Caco-2 (cell line): Measurements from ENCODE around the gene STX5. TPM values are rescaled to one million over a fixed set of nuclear protein-coding genes. Genes with fewer than 3 reads are reported as not detected.

Source experiments
- BruUV-seq: library from RNA; stranded (reverse); fragments of 400-500 nt; replicated peaks from 2 replicates; lab custom pipeline; 2021; lab: Mats Ljungman, UMichigan
- CTCF ChIA-PET: fragments of 300-600 bp; sonication (Branson Sonifier 250); formaldehyde crosslinking; loops from one replicate; lab custom pipeline; 2022; ENCODE audit warnings: antibody characterized with exemption; lab: Charles Lee
- POLR2A ChIA-PET: fragments of 300-600 bp; sonication (Branson Sonifier 250); formaldehyde crosslinking; loops from one replicate; lab custom pipeline; 2022; ENCODE audit warnings: antibody characterized with exemption; lab: Charles Lee
- DNase-seq, 2 experiments: peaks; one replicate each; pipeline versions ENCODE4 v3.0.0 to v3.0.0-alpha.2; 2020 to 2022
- H3K27me3 ChIP-seq: replicated peaks from 2 replicates; pipeline ENCODE4 v1.6.0; 2011; ENCODE audit warnings: low read length; ENCODE audit not compliant: control insufficient read depth, insufficient read depth
- H3K36me3 ChIP-seq: 2 replicates; pipeline ENCODE4 v1.5.1; 2011; ENCODE audit warnings: low read length; ENCODE audit not compliant: control insufficient read depth, insufficient read depth
- H3K4me1 ChIP-seq: fragments of 250-450 bp; sonication (Bioruptor Pico); 2 replicates; pipeline ENCODE4 v1.5.1; 2020; ENCODE audit warnings: mild to moderate bottlenecking
- H3K4me3 ChIP-seq: 2 replicates; pipeline ENCODE4 v1.5.1; 2011; ENCODE audit warnings: low read depth, mild to moderate bottlenecking, control low read depth, low read length
- H3K9me3 ChIP-seq: fragments of 250-450 bp; sonication (Bioruptor Pico); 2 replicates; pipeline ENCODE4 v1.5.1; 2020; ENCODE audit warnings: mild to moderate bottlenecking, moderate library complexity
- H3K27ac Mint-ChIP-seq: one replicate; pipeline ENCODE4 v1.8.0; 2022; ENCODE audit warnings: mixed read lengths; ENCODE audit not compliant: unreplicated experiment
- H3K27me3 Mint-ChIP-seq: one replicate; pipeline ENCODE4 v1.8.0; 2022; ENCODE audit warnings: mixed read lengths; ENCODE audit not compliant: insufficient read depth, unreplicated experiment
- H3K36me3 Mint-ChIP-seq: one replicate; pipeline ENCODE4 v1.8.0; 2022; ENCODE audit warnings: mild to moderate bottlenecking, mixed read lengths; ENCODE audit not compliant: insufficient read depth, unreplicated experiment
- H3K4me1 Mint-ChIP-seq: one replicate; pipeline ENCODE4 v1.8.0; 2022; ENCODE audit warnings: low read depth, mixed read lengths; ENCODE audit not compliant: unreplicated experiment
- H3K4me3 Mint-ChIP-seq: one replicate; pipeline ENCODE4 v1.8.0; 2022; ENCODE audit warnings: mild to moderate bottlenecking, moderate library complexity, mixed read lengths; ENCODE audit not compliant: unreplicated experiment
- H3K9me3 Mint-ChIP-seq: one replicate; pipeline ENCODE4 v1.8.0; 2022; ENCODE audit warnings: mixed read lengths; ENCODE audit not compliant: unreplicated experiment
- CTCF ChIP-seq, 2 experiments: fragments of 200-600 bp in 1 of 2; IDR thresholded peaks; 1 replicate in 1 of 2; 2 replicates in 1 of 2; pipeline versions ENCODE4 v1.5.1 to v1.8.0; 2011 to 2022; ENCODE audit warnings: antibody characterized with exemption in 1 of 2, control low read depth in 1 of 2, inconsistent platforms in 1 of 2, low read depth in 1 of 2, low read length in 1 of 2, mild to moderate bottlenecking in 1 of 2, moderate library complexity in 1 of 2; ENCODE audit not compliant: insufficient read depth in 1 of 2, severe bottlenecking in 1 of 2, unreplicated experiment in 1 of 2
- intact Hi-C: fragments of 100-400 bp; cut with micrococcal nuclease; formaldehyde crosslinking; loops from one replicate; pipeline ENCODE4 v1.10.0; 2022; ENCODE audit not compliant: unreplicated experiment
- total RNA-seq: library from RNA; stranded (reverse); gene quantifications from 2 replicates; pipeline ENCODE4 v1.2.3, GENCODE V29; 2022

STX5 gene
- total RNA-seq, 1 experiment from 2014 or later, result 44.2 TPM

DNA sequence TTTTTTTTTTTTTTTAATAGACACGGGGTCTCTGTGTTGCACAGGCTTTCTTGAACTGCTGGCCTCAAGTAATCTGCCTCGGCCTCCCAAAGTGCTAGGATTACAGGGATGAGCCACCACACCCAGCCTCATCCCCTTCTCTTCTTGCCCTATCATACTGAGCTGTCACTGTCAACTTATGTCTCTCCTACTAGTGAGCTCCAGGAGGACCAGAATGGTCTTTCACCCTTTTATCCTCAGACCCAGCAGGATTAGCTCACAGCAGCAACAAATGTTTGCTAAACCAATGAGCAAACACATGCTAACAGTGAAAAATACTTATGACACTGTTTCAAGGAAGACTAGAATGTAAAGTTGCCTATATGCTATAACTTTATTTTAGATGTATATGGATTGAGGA lies 20.2 kb downstream of the STX5 start:
- no peak for DNase-seq
- no peak overlapping the region for H3K27ac Mint-ChIP-seq
- Histone ChIP-seq H3K4me3 (no peak overlapping the region), H3K9me3 (no peaks in the 10 kb centered on the region), H3K27me3 (no peaks in the 10 kb centered on the region), H3K36me3 (no peaks in the 10 kb centered on the region), H3K4me1 (no peaks in the 10 kb centered on the region; the same call in 1 of the 2 replicates)
- no peaks in the 10 kb centered on the region for H3K4me1 Mint-ChIP-seq
- peaks cover 21% of the 10 kb centered on the region for H3K36me3 Mint-ChIP-seq
- intact Hi-C loops, result no loop called here
- H3K4me3 Mint-ChIP-seq, result no peak overlapping the region
- no peaks in the 10 kb centered on the region for H3K9me3 Mint-ChIP-seq
- no TSS peak for BruUV-seq
- POLR2A ChIA-PET, result interaction anchor here (0.6 to 1.6 kb wide), 4 partner anchors 16 to 44 kb away, joined by 3 to 20 read pairs (median 8); partner anchors contain the start of genes STX5 and TMEM179B
- H3K27me3 Mint-ChIP-seq, result no peaks in the 10 kb centered on the region
- TF ChIP-seq CTCF (IDR thresholded peaks at IDR 0.05; ENCODE audit: insufficient read depth in 1 of 2, low read depth in 1 of 2, low read length in 1 of 2, severe bottlenecking in 1 of 2, unreplicated experiment in 1 of 2), result no peak
- CTCF ChIA-PET, result interaction anchor here (1.2 kb wide), 1 partner anchor 25 kb away, joined by 4 read pairs; the partner anchor contains the start of gene TMEM179B

GRCh38 chr11:62810748-62811147 lies 21.1 kb downstream of the STX5 start:
- no peaks in the 10 kb centered on the region for H3K27me3 ChIP-seq
- no peaks in the 10 kb centered on the region for H3K36me3 ChIP-seq
- no peaks in the 10 kb centered on the region; the same call in 1 of the 2 replicates for H3K4me1 ChIP-seq
- no peak overlapping the region for H3K4me3 ChIP-seq
- no TSS peak for BruUV-seq
- Mint-ChIP-seq H3K9me3 (no peaks in the 10 kb centered on the region), H3K36me3 (peaks cover 19% of the 10 kb centered on the region), H3K4me1 (no peaks in the 10 kb centered on the region), H3K4me3 (no peak overlapping the region), H3K27me3 (no peaks in the 10 kb centered on the region), H3K27ac (no peak overlapping the region)
- no peaks in the 10 kb centered on the region for H3K9me3 ChIP-seq
- DNase-seq, result no peak
- ChIA-PET POLR2A (interaction anchor here (0.5 kb wide), 1 partner anchor 43 kb away, joined by 11 read pairs; no protein-coding TSS in a partner anchor), CTCF (interaction anchor here (0.7 to 1.2 kb wide), 2 partner anchors 17 to 24 kb away, joined by 4 read pairs; partner anchors contain the start of gene TMEM179B)
- TF ChIP-seq CTCF (IDR thresholded peaks at IDR 0.05; ENCODE audit: insufficient read depth in 1 of 2, low read depth in 1 of 2, low read length in 1 of 2, severe bottlenecking in 1 of 2, unreplicated experiment in 1 of 2), result no peak
- intact Hi-C loops, result no loop called here

- Mint-ChIP-seq H3K27ac (peak overlapping the region; percentile 98), H3K4me3 (peak overlapping the region; percentile 92), H3K27me3 (no peaks in the 10 kb centered on the region), H3K9me3 (no peaks in the 10 kb centered on the region), H3K36me3 (peaks cover 47% of the 10 kb centered on the region), H3K4me1 (peaks cover 11% of the 10 kb centered on the region)
- no peaks in the 10 kb centered on the region; the same call in 1 of the 2 replicates for H3K4me1 ChIP-seq
- DNase-seq, result no peak
- CTCF ChIA-PET, result interaction anchor here (2.2 kb wide), 1 partner anchor 20 kb away, joined by 15 read pairs; the partner anchor contains the start of gene TMEM179B
- BruUV-seq, result no TSS peak
- POLR2A ChIA-PET, result interaction anchor here (0.6 to 1.7 kb wide), 8 partner anchors 12 to 215 kb away, joined by 3 to 15 read pairs (median 6); partner anchors contain the start of genes POLR2G, STX5, TMEM179B and TUT1
- H3K9me3 ChIP-seq, result no peaks in the 10 kb centered on the region
- intact Hi-C loops, result no loop called here
- H3K36me3 ChIP-seq, result no peaks in the 10 kb centered on the region
- no peaks in the 10 kb centered on the region for H3K27me3 ChIP-seq
- TF ChIP-seq CTCF (IDR thresholded peaks at IDR 0.05; ENCODE audit: insufficient read depth in 1 of 2, low read depth in 1 of 2, low read length in 1 of 2, severe bottlenecking in 1 of 2, unreplicated experiment in 1 of 2), result no peak
- H3K4me3 ChIP-seq, result peak overlapping the region; percentile 4; the same call in 1 of the 2 replicates
Observed at GRCh38 chr11:62806611-62807121, 25.2 kb downstream of the STX5 start.
